Measurements from ENCODE around the gene GFI1. TPM values are rescaled to one million over a fixed set of nuclear protein-coding genes. Genes with fewer than 3 reads are reported as not detected.

Gene GFI1
- 0.24 TPM in 1 of 2 replicates, not detected in the other for total RNA-seq

DNA sequence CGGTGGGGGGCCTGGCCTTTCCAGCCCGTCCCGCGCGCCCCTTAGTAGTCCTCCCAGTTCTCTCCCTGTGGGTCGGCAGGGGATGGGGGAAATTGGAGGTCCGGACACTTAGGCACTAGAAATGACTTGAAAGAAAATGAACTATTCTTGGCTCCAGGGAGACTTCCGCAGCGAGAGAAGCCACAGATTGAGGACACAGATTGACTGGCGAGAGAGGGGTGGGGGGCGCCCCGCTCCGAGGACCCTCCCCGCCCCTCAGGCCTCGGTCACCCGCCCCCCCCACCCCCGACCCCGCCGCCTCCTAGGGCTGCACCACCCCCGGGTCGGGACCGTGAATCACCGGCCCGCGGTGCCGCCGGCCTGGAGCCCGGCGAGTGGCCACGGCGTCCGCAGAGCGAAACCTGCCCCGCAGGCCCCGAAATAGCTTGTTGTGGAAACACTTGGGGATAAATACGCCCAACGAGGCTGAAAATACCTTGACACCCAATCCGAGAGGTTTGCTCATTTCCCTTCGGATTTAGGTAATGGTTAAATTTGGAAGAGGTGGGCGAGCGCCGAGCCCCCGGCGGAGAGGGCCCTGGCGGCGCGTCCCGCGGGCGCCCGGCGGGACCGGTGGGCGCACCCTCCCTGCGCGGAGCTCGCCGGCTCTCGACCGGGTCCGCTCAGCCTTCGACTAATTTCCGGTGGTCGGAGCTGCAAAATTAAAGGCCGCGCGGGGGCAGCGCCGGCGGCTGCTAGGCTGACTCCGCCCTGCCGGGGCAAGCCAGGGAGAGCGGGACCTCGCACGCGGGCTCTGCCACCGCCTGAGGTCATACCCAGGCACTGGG is at the start of gene GFI1:
GFI1 (minus strand) TSS at position 675 of the 827 bp plus-strand sequence. CDS start 3,438 bp downstream, outside the sequence.

Other genes starting within 250 kb of the GFI1 start
- 4.8 and 9.8 TPM in 2 replicates for gene GLMN, start 187.9 kb downstream of the GFI1 start, total RNA-seq
- gene RPAP2, start 187.9 kb downstream of the GFI1 start, total RNA-seq, result 9.4 and 15.3 TPM in 2 replicates